ENCODE measurements around the gene MZT2B. TPM values are rescaled to one million over a fixed set of nuclear protein-coding genes. Genes with fewer than 3 reads are reported as not detected.

Gene MZT2B
- total and polyA plus RNA-seq, 2 of the 13 experiments (the other 11 are each of a cell fraction or from before 2014, with no cell fraction given): 253 to 410 TPM

- TF ChIP-seq FOXP4 (CRISPR knock-in tag; IDR thresholded peaks at IDR 0.05) (peak; percentile 30; the same call in 1 of the 2 replicates), TCF7L2 (IDR thresholded peaks at IDR 0.05; ENCODE audit: low read depth, low read length) (no peak), ZNF33A (CRISPR knock-in tag; IDR thresholded peaks at IDR 0.05; ENCODE audit: borderline replicate concordance) (no peak), ZHX1 (CRISPR knock-in tag; IDR thresholded peaks at IDR 0.05; ENCODE audit: low read depth) (peak; percentile 85; the same call in 1 of the 2 replicates), ZNF670 (CRISPR knock-in tag; IDR thresholded peaks at IDR 0.05; ENCODE audit: borderline replicate concordance) (no peak), SAFB2 (CRISPR knock-in tag; IDR thresholded peaks at IDR 0.05; ENCODE audit: borderline replicate concordance, low read depth) (no peak), UBTF (CRISPR knock-in tag; IDR thresholded peaks at IDR 0.05) (no peak; the same call in 1 of the 2 replicates), CSRNP1 (CRISPR knock-in tag; IDR thresholded peaks at IDR 0.05) (peak; percentile 90), TEAD2 (CRISPR knock-in tag; IDR thresholded peaks at IDR 0.05) (no peak), HDAC1 (CRISPR knock-in tag; IDR thresholded peaks at IDR 0.05) (peak; percentile 95), CEBPG (CRISPR knock-in tag; IDR thresholded peaks at IDR 0.05) (no peak), MATR3 (CRISPR knock-in tag; IDR thresholded peaks at IDR 0.05) (no peak), HIVEP1 (CRISPR knock-in tag; IDR thresholded peaks at IDR 0.05) (no peak; the same call in 1 of the 2 replicates), ATF7-NPFF (CRISPR knock-in tag; IDR thresholded peaks at IDR 0.05; ENCODE audit: low read depth) (peak; percentile 92), ZBTB39 (CRISPR knock-in tag; IDR thresholded peaks at IDR 0.05) (no peak), ZBTB3 (CRISPR knock-in tag; IDR thresholded peaks at IDR 0.05; ENCODE audit: borderline replicate concordance, low read depth) (0 out of 2 replicates have a peak, but pooled peaks have one; percentile 37), MAZ (IDR thresholded peaks at IDR 0.05; ENCODE audit: borderline replicate concordance, low read depth, low read length) (no peak; the same call in 1 of the 2 replicates), MAZ (CRISPR knock-in tag; IDR thresholded peaks at IDR 0.05; ENCODE audit: low read depth) (no peak; the same call in none of the 2 replicates)
Observed at GRCh38 chr2:130181325-130181879, 660 bp upstream of the MZT2B start, which contains the start of gene SMPD4 (continued).

Data from HepG2 (cell line).